Measurements from ENCODE around the gene TLE6. TPM values are rescaled to one million over a fixed set of nuclear protein-coding genes. Genes with fewer than 3 reads are reported as not detected.
"Not testable (repeated sequence)": the region's sequence is repeated elsewhere in the genome, so short reads cannot be mapped to it uniquely, and the experiment has no call there.

The TLE6 gene
- total RNA-seq = 0.90 and 2.8 TPM in 2 replicates

DNA sequence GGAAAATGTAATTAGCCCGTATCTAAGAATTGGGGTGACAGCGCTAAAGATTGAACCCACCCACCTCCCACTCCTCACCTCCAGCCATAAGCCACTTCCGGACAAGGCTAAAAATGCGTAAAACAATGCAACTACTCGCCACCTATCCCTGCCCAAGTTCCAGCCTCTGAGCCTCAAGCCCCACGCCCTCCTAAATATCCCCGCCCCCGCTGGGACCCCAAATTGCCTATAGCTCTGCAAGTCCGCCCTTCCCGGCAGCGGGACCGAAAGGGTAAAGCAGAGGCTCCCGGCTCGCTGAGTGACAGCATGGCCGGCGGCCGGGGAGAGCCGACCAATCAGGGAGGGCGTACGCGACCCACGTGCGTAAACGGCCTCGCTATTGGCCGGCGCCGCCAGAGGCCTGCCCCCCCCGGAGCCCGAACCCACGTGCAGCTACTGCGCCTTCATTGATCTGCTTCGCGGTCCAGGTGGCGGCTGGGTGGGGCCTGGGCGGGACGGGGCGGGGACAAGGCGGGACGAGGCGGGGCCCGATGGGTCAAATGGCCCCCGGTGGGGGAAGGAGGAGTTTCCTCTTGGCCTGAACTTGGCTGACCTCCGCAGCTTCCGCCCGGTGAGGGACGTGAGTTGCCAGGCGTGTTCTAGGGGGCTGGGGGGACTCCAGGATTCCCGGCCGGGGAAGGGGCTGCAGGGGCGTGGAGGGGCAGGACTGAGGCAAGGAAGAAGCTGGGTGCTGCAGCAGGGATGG, at the start of gene TLE6:
Gene TLE6, plus strand, starts transcription at position 564 of the 745 bp plus-strand sequence. CDS start 670 bp downstream, outside the sequence.
- DNase-seq (ENCODE audit: low read depth in 2 of 2) = peak; percentile 88 to 95

DNA sequence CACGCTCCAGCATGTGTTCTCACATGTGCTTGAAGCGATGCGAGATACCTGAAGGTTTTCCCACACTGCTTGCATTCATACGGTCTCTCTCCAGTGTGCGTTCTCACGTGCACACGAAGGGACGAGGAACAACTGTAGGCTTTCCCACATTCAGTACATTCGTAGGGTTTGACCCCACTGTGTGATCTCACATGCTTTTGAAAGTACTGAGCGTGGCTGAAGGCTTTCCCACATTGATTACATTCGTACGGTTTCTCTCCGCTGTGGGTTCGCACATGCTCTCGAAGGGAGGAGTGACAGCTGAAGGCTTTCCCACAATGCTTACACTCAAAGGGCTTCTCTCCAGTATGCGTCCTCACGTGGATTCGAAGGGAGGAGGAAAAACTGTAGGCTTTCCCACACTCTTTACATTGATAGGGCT, 43.9 kb upstream of the TLE6 start:
- no peak for DNase-seq (ENCODE audit: low read depth in 2 of 2)

DNA sequence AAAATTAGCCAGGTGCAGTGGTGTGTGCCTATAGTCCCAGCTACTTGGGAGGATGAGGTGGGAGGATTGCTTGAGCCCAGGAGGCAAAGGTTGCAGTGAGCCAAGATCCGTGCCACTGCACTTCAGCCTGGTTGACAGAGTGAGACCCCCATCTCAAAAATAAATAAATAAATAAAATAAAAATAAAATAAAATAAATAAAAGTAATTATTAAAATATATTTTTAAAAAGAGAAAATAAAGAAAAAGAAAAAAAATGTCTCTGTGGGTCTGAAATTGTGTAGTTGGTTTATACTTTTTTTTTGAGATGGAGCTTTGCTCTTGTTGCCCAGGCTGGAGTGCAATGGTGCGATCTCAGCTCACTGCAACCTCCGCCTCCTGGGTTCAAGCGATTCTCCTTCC, 41.5 kb upstream of the TLE6 start:
- not testable (repeated sequence) for DNase-seq (ENCODE audit: low read depth in 2 of 2)

GRCh38 chr19:2942928-2943640, 34.3 kb upstream of the TLE6 start:
- DNase-seq (ENCODE audit: low read depth in 2 of 2) = no peak

DNA sequence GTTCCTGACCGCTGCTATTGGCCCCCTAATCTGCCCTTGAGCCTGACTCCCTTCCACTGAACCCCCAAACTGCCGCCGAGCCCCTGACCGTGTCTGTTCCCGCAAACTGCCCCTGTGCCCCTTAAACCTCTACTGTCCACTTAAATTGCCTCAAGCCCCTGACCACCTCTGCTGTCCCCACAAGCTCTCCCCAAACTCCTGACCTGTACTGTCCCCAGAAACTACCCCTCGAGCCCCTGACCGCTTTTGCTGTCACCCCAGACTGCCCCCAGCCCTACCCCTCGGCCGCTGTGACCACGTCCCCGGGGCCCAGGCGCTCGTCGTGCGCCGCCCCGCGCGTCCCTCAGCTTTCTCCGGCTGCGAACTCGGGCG, 33.0 kb upstream of the TLE6 start:
- no peak for DNase-seq (ENCODE audit: low read depth in 2 of 2)

DNA sequence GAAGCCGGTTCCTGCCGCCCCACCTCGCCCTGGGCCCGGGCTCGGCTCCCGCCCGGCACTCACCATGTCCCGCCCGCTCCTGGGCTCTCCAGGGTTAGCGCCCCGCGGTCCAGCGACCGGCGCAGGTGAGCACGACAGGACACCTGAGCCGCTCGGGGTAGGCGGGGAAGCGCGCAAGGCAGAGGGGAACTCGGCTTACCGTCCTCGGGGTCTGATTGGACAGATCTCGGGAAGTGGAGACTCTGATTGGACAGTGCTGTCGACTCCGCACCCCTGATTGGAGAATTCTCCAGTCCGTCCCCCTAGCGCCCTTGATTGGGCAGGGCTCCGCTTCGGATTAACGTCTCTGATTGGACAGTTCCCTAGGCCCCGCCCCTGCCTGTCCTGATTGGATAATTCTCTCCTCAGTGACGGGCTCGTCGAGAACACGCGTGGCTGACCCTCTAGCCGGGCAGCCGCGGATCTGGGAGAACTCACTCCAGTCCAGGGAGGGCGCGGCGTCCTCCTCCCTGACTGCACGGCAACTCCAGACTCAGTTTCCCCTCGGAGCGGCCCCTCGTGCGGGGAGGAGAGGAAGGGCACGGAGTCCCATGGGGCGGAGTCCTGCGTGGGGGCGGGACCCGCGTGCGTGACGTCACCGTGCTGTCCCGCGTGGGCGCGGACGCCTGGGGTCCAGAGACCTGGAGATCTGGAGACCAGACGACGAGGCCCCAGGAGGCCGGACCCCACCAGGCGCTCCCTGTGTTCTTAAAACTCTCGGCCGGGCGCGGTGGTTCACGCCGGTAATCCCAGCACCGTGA, 32.4 kb upstream of the TLE6 start, which contains the start of gene ZNF77:
Gene ZNF77, minus strand, starts transcription at position 197 of the 800 bp plus-strand sequence. Its CDS starts 131 bp downstream, at position 66.
- DNase-seq (ENCODE audit: low read depth in 2 of 2) = peak; percentile 99 to 100

DNA sequence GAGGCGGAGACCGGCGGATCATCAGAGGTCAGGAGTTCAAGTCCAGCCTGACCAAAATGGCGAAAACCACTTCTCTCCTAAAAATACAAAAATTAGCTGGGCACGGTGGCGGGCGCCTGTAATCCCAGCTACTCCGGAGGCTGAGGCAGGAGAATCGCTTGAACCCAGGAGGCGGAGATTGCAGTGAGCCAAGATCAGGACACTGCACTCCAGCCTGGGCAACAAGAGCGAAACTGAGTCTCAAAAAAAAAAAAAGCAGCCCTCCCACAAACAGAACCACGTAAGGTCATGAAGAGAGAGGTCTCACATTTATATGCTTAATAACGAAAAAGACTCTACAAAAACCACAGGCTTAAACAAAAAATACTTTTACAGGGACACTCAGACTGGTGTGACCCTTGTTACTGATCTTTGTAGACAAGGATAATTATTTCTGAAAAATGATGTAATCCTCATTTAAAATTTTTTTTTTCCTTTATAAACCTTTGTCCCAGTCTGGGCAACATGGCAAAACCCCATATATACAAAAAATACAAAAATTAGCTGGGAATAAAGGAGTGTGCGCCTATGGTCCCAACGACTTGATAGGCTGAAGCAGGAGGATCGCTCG, 31.7 kb upstream of the TLE6 start:
- DNase-seq (ENCODE audit: low read depth in 2 of 2) = no peak

- DNase-seq (ENCODE audit: low read depth in 2 of 2) = peak; percentile 74 to 99
Measured at GRCh38 chr19:2949939-2950285, 27.5 kb upstream of the TLE6 start.

DNA sequence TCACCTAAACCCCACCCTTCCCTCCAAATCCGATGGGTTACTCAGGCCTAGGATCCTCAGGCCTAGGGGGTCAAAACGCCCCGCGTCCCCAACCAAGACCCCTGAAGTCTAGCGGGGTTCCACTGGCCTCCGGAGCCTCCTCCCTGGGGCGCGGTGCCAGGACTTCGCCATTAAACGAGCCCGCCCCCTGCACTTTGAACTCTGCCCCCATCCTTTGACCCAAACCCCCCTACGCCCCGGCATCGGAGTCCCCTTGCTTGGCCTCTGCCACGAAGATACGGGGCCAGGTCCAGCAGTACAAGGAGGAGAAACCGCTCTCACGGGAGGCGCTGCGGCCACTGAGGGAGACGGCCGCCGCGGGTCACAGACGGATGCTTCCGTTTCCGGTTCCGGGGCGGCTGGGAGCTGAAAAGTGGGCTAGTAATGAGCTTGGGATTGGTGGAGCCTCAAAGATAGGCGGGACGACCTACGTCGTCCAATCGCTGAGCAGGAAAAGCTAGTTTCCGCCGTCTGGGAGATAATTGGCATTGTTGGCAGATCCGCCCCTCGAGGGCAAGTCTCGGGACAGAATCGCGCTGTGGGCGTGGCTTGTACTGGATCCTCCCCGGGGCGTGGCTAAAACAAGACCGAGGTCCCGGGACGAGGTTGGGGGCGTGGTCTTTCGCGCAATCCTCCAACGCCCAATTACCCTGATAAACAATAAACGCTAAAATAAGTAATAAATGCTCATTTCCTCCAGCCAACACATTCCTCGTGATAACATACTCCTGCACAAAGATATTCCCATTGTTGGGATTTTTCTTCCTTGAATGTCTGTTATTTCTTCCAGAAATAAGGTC, 26.9 kb upstream of the TLE6 start:
- peak; percentile 99 to 100 for DNase-seq (ENCODE audit: low read depth in 2 of 2)

- DNase-seq (ENCODE audit: low read depth in 2 of 2) = no peak
Measured at GRCh38 chr19:2952953-2953481, 24.3 kb upstream of the TLE6 start.

- DNase-seq (ENCODE audit: low read depth in 2 of 2) = no peak
Measured at GRCh38 chr19:2957160-2957559, 20.2 kb upstream of the TLE6 start.

DNA sequence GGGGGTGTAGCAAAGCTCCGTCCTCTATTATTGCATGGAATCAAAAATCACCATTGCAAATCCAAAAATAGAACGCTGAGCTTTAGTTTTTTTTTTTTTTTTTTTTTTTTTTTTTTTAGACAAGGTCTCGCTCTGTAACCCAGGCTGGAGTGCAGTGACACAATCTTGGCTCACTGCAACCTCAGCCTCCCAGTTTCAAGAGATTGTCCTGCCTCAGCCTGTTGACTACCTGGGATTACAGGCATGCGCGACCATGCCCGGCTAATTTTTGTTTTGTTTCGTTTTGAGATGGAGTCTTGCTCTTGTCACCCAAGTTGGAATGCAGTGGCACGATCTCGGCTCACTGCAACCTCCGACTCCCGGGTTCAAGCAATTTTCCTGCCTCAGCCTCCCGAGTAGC, 17.2 kb upstream of the TLE6 start:
- DNase-seq (ENCODE audit: low read depth in 2 of 2) = no peak

GRCh38 chr19:2962018-2962670, 15.2 kb upstream of the TLE6 start:
- peak; percentile 78 to 83 for DNase-seq (ENCODE audit: low read depth in 2 of 2)

DNA sequence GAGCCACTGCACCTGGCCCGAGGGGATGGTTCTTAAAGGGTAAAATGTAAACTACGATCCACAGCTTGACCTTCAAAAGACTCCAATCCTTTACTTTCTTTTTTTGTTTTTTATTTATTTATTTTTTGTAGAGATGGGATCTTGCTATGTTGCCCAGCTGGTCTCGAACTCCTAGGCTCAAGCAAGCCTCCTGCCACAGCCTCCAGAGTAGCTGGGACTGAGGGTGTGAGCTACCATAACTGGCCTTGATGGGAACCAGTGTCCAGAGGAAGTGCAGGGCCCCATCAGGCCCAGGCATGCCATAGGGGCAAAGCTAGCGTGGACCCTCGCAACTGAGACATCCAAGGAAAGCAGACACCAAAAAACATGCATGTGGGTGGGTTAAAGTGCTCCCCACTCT, 14.2 kb upstream of the TLE6 start:
- no peak for DNase-seq (ENCODE audit: low read depth in 2 of 2)

- DNase-seq (ENCODE audit: low read depth in 2 of 2) = not testable (repeated sequence)
Measured at GRCh38 chr19:2963631-2964030, 13.7 kb upstream of the TLE6 start.

GRCh38 chr19:2964874-2965273, 12.5 kb upstream of the TLE6 start:
- DNase-seq (ENCODE audit: low read depth in 2 of 2) = no peak

DNA sequence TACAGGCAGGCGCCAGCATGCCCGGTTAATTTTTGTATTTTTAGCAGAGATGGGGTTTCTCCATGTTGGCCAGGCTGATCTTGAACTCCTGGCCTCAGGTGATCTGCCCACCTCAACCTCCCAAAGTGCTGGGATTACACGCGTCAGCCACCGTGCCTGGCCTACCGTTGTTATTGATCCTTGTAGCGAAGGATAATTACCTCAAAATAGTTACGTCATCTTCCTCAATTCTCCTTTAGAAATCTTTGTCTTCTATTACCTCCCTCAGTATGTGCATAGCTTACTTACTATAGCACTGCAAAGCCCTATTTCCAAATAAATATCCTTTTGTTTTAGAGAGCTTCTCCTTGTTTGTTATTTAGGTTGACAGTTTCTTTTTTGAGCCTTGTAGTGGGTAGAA, 9.4 kb upstream of the TLE6 start:
- DNase-seq (ENCODE audit: low read depth in 2 of 2) = no peak

GRCh38 chr19:2969104-2969504, 8.3 kb upstream of the TLE6 start:
- DNase-seq (ENCODE audit: low read depth in 2 of 2) = peak in 1 of 2 donors; percentile 75

DNA sequence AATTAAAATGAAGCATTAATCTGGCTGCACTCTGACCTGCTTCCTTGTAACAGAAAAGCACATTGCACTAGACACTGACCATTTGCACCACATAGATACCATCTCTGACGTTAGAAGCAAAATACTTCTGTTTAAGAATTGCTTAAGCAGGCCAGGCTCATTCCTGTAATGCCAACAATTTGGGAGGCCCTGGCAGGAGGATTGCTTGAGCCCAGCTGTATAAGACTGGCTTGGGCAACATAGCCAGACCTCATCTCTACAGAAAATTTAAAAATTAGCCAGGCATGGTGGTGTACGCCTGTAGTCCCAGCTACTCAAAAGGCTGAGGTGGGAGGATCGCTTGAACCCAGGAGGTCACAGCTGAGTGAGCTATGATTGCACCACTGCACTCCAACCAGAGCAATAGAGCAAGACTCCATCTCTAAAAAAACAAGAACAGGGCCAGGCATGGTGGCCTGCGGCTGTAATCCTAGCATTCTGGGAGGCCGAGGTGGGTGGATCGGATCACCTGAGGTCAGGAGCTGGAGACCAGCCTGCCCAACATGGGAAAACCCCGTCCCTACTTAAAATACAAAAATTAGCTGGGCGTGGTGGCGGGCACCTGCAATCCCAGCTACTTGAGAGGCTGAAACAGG, 7.0 kb upstream of the TLE6 start:
- DNase-seq (ENCODE audit: low read depth in 2 of 2) = no peak

GRCh38 chr19:2973229-2973628, 4.1 kb upstream of the TLE6 start:
- no peak for DNase-seq (ENCODE audit: low read depth in 2 of 2)

Data from dermis microvascular lymphatic vessel endothelial cell (primary cell).